WTC11 (cell line): ENCODE measurements around the gene IBA57. TPM values are rescaled to one million over a fixed set of nuclear protein-coding genes. Genes with fewer than 3 reads are reported as not detected.

ENCODE experiments used
- ATAC-seq: fragments of 200-7000 bp; cut with Tn5 transposase; 2 replicates; pipeline ENCODE4 v1.10.0; 2021; ENCODE audit warnings: mild to moderate bottlenecking, moderate library complexity
- CTCF ChIA-PET: fragments of 300-600 bp; sonication (Branson Sonifier 250); formaldehyde crosslinking; loops from one replicate; lab custom pipeline; 2021; ENCODE audit warnings: antibody characterized with exemption; lab: Charles Lee
- POLR2A ChIA-PET: fragments of 350-600 bp; sonication (Branson Sonifier 250); formaldehyde crosslinking; loops from one replicate; lab custom pipeline; 2021; ENCODE audit warnings: antibody characterized with exemption; lab: Charles Lee
- DNase-seq: peaks from one replicate; pipeline ENCODE4 v3.0.0; 2021; ENCODE audit warnings: low spot score
- H3K27ac Mint-ChIP-seq: 2 replicates; pipeline ENCODE4 v1.8.0; 2021; ENCODE audit warnings: mixed read lengths
- H3K27me3 Mint-ChIP-seq: 2 replicates; pipeline ENCODE4 v1.8.0; 2021; ENCODE audit warnings: low read depth, mild to moderate bottlenecking, moderate library complexity, mixed read lengths
- H3K36me3 Mint-ChIP-seq: 2 replicates; pipeline ENCODE4 v1.8.0; 2021; ENCODE audit warnings: mixed read lengths
- H3K4me1 Mint-ChIP-seq: 2 replicates; pipeline ENCODE4 v1.8.0; 2022; ENCODE audit warnings: mixed read lengths
- H3K4me3 Mint-ChIP-seq: 2 replicates; pipeline ENCODE4 v1.8.0; 2021; ENCODE audit warnings: mild to moderate bottlenecking, moderate library complexity, mixed read lengths
- H3K9me3 Mint-ChIP-seq: 2 replicates; pipeline ENCODE4 v1.8.0; 2021; ENCODE audit warnings: mixed read lengths
- CREB1 ChIP-seq: sonication (generic); formaldehyde crosslinking; IDR thresholded peaks from 2 replicates; pipeline ENCODE4 v1.8.0; 2023; ENCODE audit warnings: mild to moderate bottlenecking, missing genetic modification reagents
- CREM ChIP-seq: sonication (generic); formaldehyde crosslinking; IDR thresholded peaks from 2 replicates; pipeline ENCODE4 v1.8.1; 2022; ENCODE audit warnings: mild to moderate bottlenecking, missing genetic modification reagents, moderate library complexity
- FOXJ3 ChIP-seq: sonication (generic); formaldehyde crosslinking; IDR thresholded peaks from 2 replicates; pipeline ENCODE4 v1.9.0; 2021; ENCODE audit warnings: missing genetic modification reagents, mild to moderate bottlenecking, borderline replicate concordance
- JAZF1 ChIP-seq: fragments of 250-450 bp; sonication (Bioruptor Pico); IDR thresholded peaks from 2 replicates; pipeline ENCODE4 v1.9.0; 2021; ENCODE audit warnings: moderate library complexity, mild to moderate bottlenecking, inconsistent platforms
- KAT7 ChIP-seq: sonication (generic); formaldehyde crosslinking; IDR thresholded peaks from 2 replicates; pipeline ENCODE4 v1.8.1; 2023; ENCODE audit warnings: missing genetic modification reagents, mild to moderate bottlenecking, borderline replicate concordance
- MXD4 ChIP-seq: fragments of 250-450 bp; sonication (Bioruptor Pico); IDR thresholded peaks from 2 replicates; pipeline ENCODE4 v1.8.0; 2021; ENCODE audit warnings: mild to moderate bottlenecking, moderate library complexity, borderline replicate concordance
- MYBL2 ChIP-seq: sonication (generic); formaldehyde crosslinking; IDR thresholded peaks from 2 replicates; pipeline ENCODE4 v1.8.1; 2023; ENCODE audit warnings: mild to moderate bottlenecking, moderate library complexity, missing genetic modification reagents
- NFATC4 ChIP-seq: fragments of 250-450 bp; sonication (Bioruptor Pico); IDR thresholded peaks from 2 replicates; pipeline ENCODE4 v1.9.0; 2021; ENCODE audit warnings: mild to moderate bottlenecking
- SOX15 ChIP-seq: fragments of 250-450 bp; sonication (Bioruptor Pico); IDR thresholded peaks from 2 replicates; pipeline ENCODE4 v1.9.0; 2021; ENCODE audit warnings: mild to moderate bottlenecking
- TCF7 ChIP-seq: sonication (generic); formaldehyde crosslinking; IDR thresholded peaks from 2 replicates; pipeline ENCODE4 v1.8.0; 2022; ENCODE audit warnings: mild to moderate bottlenecking, low read depth, missing genetic modification reagents, moderate library complexity
- TEAD4 ChIP-seq: sonication (generic); formaldehyde crosslinking; IDR thresholded peaks from 2 replicates; pipeline ENCODE4 v1.8.0; 2022; ENCODE audit warnings: mild to moderate bottlenecking, missing genetic modification reagents
- TP53 ChIP-seq: sonication (generic); formaldehyde crosslinking; IDR thresholded peaks from 2 replicates; pipeline ENCODE4 v1.8.1; 2023; ENCODE audit warnings: mild to moderate bottlenecking, missing genetic modification reagents
- ZNF121 ChIP-seq: sonication (generic); formaldehyde crosslinking; IDR thresholded peaks from 2 replicates; pipeline ENCODE4 v1.8.0; 2023; ENCODE audit warnings: missing genetic modification reagents
- ZNF317 ChIP-seq: sonication (generic); formaldehyde crosslinking; IDR thresholded peaks from 2 replicates; pipeline ENCODE4 v1.8.1; 2023; ENCODE audit warnings: low read depth, mild to moderate bottlenecking, moderate library complexity, missing genetic modification reagents, borderline replicate concordance
- total RNA-seq: library from RNA; stranded (reverse); gene quantifications from 3 replicates; pipeline ENCODE4 v1.2.3, GENCODE V29; 2021
- TF ChIP-seq, protein P1 (sequence below): sonication (generic); formaldehyde crosslinking; IDR thresholded peaks from 2 replicates; pipeline ENCODE4 v1.8.0; 2023; ENCODE audit warnings: mild to moderate bottlenecking, missing genetic modification reagents
- TF ChIP-seq, protein P2 (sequence below): sonication (generic); formaldehyde crosslinking; IDR thresholded peaks from 2 replicates; pipeline ENCODE4 v1.8.1; 2023; ENCODE audit warnings: mild to moderate bottlenecking, moderate library complexity, missing genetic modification reagents
- TF ChIP-seq, protein P3 (sequence below): sonication (generic); formaldehyde crosslinking; IDR thresholded peaks from 2 replicates; pipeline ENCODE4 v1.8.1; 2022; ENCODE audit warnings: low read depth, mild to moderate bottlenecking, moderate library complexity, missing genetic modification reagents, borderline replicate concordance
- TF ChIP-seq, protein P4 (sequence below): sonication (generic); formaldehyde crosslinking; IDR thresholded peaks from 2 replicates; pipeline ENCODE4 v1.8.1; 2022; ENCODE audit warnings: missing genetic modification reagents, borderline replicate concordance
- TF ChIP-seq, protein P5 (sequence below): sonication (generic); formaldehyde crosslinking; IDR thresholded peaks from 2 replicates; pipeline ENCODE4 v1.8.1; 2022; ENCODE audit warnings: mild to moderate bottlenecking, missing genetic modification reagents, moderate library complexity, borderline replicate concordance
- TF ChIP-seq, protein P6 (sequence below): sonication (generic); formaldehyde crosslinking; IDR thresholded peaks from 2 replicates; pipeline ENCODE4 v1.8.0; 2022; ENCODE audit warnings: mild to moderate bottlenecking, missing genetic modification reagents
- TF ChIP-seq, protein P7 (sequence below): sonication (generic); formaldehyde crosslinking; IDR thresholded peaks from 2 replicates; pipeline ENCODE4 v1.8.0; 2022; ENCODE audit warnings: mild to moderate bottlenecking, missing genetic modification reagents
- TF ChIP-seq, protein P8 (sequence below): sonication (generic); formaldehyde crosslinking; IDR thresholded peaks from 2 replicates; pipeline ENCODE4 v1.8.0; 2022; ENCODE audit warnings: mild to moderate bottlenecking, missing genetic modification reagents

The IBA57 gene
- total RNA-seq, 1 experiment from 2014 or later, result 11.4 TPM

DNA sequence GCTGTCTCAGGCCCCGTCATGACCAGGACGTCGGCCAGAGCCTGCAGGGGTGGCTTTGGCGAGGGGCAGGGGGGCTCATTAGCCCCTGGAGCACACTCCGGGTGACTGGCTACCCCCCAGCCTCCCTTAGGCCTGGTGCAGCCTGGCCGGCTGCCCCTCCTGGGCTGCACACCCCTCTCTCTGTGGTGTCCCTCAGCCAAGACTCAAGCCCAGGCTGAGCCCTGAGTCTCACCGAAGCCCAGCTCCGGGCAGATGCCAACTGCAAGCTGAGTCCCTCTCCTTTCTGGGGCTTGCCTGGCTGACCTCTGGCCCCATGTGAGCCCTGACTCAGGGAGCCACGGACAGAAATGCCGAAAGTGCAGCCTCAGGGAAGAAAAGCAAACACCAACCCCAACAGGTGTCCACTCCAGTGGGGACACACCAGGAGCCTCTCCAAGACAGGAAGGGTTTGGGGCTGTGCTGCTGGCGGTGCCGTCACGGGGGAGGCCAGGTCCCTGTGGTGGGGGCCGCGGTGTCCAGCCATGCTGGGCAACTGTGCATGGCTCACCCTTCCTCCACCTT is 5.3 kb upstream of the IBA57 start (continued):
- TF ChIP-seq, protein P1, sequence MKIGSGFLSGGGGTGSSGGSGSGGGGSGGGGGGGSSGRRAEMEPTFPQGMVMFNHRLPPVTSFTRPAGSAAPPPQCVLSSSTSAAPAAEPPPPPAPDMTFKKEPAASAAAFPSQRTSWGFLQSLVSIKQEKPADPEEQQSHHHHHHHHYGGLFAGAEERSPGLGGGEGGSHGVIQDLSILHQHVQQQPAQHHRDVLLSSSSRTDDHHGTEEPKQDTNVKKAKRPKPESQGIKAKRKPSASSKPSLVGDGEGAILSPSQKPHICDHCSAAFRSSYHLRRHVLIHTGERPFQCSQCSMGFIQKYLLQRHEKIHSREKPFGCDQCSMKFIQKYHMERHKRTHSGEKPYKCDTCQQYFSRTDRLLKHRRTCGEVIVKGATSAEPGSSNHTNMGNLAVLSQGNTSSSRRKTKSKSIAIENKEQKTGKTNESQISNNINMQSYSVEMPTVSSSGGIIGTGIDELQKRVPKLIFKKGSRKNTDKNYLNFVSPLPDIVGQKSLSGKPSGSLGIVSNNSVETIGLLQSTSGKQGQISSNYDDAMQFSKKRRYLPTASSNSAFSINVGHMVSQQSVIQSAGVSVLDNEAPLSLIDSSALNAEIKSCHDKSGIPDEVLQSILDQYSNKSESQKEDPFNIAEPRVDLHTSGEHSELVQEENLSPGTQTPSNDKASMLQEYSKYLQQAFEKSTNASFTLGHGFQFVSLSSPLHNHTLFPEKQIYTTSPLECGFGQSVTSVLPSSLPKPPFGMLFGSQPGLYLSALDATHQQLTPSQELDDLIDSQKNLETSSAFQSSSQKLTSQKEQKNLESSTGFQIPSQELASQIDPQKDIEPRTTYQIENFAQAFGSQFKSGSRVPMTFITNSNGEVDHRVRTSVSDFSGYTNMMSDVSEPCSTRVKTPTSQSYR (CRISPR knock-in tag), result no peak
- no peak for TF ChIP-seq NFATC4 (CRISPR knock-in tag)

DNA sequence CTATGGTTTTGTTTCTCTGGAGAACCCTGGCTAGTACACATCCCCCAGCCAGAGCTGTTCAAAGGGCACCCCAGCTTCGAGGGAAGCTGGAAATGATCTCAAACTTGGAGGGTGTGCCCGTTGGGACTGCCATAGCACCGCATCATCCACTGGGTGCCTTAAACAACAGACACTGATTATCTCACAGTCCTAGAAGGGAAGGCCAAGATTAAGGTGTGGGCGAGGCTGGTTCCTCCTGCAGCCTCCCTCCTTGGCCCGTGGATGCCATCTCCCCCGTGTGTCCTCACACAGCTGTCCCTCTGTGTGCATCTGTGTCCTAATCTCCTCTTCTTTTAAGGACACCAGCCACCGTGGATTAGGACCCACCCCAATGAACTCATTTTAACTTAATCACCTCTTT is 4.2 kb upstream of the IBA57 start:
- peaks cover 8% of the 10 kb centered on the region; the same call in 1 of the 2 replicates for H3K4me1 Mint-ChIP-seq
- ATAC-seq (no peak), DNase-seq (no peak)
- ChIA-PET CTCF (no interaction called here), POLR2A (no interaction called here)
- no peak overlapping the region for H3K4me3 Mint-ChIP-seq
- no peak for TF ChIP-seq TP53 (CRISPR knock-in tag)
- no peak for TF ChIP-seq ZNF121 (CRISPR knock-in tag)
- no peak for TF ChIP-seq FOXJ3
- TF ChIP-seq, protein P2, sequence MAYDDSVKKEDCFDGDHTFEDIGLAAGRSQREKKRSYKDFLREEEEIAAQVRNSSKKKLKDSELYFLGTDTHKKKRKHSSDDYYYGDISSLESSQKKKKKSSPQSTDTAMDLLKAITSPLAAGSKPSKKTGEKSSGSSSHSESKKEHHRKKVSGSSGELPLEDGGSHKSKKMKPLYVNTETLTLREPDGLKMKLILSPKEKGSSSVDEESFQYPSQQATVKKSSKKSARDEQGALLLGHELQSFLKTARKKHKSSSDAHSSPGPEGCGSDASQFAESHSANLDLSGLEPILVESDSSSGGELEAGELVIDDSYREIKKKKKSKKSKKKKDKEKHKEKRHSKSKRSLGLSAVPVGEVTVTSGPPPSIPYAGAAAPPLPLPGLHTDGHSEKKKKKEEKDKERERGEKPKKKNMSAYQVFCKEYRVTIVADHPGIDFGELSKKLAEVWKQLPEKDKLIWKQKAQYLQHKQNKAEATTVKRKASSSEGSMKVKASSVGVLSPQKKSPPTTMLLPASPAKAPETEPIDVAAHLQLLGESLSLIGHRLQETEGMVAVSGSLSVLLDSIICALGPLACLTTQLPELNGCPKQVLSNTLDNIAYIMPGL (CRISPR knock-in tag), result no peak
- no peak for TF ChIP-seq SOX15 (CRISPR knock-in tag)
- TF ChIP-seq, protein P3, sequence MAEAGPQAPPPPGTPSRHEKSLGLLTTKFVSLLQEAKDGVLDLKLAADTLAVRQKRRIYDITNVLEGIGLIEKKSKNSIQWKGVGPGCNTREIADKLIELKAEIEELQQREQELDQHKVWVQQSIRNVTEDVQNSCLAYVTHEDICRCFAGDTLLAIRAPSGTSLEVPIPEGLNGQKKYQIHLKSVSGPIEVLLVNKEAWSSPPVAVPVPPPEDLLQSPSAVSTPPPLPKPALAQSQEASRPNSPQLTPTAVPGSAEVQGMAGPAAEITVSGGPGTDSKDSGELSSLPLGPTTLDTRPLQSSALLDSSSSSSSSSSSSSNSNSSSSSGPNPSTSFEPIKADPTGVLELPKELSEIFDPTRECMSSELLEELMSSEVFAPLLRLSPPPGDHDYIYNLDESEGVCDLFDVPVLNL (CRISPR knock-in tag), result no peak
- TF ChIP-seq, protein P4, sequence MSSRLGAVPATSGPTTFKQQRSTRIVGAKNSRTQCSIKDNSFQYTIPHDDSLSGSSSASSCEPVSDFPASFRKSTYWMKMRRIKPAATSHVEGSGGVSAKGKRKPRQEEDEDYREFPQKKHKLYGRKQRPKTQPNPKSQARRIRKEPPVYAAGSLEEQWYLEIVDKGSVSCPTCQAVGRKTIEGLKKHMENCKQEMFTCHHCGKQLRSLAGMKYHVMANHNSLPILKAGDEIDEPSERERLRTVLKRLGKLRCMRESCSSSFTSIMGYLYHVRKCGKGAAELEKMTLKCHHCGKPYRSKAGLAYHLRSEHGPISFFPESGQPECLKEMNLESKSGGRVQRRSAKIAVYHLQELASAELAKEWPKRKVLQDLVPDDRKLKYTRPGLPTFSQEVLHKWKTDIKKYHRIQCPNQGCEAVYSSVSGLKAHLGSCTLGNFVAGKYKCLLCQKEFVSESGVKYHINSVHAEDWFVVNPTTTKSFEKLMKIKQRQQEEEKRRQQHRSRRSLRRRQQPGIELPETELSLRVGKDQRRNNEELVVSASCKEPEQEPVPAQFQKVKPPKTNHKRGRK, result no peak
- TF ChIP-seq, protein P5, sequence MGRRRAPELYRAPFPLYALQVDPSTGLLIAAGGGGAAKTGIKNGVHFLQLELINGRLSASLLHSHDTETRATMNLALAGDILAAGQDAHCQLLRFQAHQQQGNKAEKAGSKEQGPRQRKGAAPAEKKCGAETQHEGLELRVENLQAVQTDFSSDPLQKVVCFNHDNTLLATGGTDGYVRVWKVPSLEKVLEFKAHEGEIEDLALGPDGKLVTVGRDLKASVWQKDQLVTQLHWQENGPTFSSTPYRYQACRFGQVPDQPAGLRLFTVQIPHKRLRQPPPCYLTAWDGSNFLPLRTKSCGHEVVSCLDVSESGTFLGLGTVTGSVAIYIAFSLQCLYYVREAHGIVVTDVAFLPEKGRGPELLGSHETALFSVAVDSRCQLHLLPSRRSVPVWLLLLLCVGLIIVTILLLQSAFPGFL (CRISPR knock-in tag), result no peak
- TF ChIP-seq CREM, result no peak
- TF ChIP-seq KAT7, result no peak
- TF ChIP-seq, protein P6, sequence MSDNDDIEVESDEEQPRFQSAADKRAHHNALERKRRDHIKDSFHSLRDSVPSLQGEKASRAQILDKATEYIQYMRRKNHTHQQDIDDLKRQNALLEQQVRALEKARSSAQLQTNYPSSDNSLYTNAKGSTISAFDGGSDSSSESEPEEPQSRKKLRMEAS, result no peak
- TF ChIP-seq, protein P7, sequence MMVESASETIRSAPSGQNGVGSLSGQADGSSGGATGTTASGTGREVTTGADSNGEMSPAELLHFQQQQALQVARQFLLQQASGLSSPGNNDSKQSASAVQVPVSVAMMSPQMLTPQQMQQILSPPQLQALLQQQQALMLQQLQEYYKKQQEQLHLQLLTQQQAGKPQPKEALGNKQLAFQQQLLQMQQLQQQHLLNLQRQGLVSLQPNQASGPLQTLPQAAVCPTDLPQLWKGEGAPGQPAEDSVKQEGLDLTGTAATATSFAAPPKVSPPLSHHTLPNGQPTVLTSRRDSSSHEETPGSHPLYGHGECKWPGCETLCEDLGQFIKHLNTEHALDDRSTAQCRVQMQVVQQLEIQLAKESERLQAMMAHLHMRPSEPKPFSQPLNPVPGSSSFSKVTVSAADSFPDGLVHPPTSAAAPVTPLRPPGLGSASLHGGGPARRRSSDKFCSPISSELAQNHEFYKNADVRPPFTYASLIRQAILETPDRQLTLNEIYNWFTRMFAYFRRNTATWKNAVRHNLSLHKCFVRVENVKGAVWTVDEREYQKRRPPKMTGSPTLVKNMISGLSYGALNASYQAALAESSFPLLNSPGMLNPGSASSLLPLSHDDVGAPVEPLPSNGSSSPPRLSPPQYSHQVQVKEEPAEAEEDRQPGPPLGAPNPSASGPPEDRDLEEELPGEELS, result no peak
- TF ChIP-seq TCF7 (CRISPR knock-in tag), result no peak
- no peak for TF ChIP-seq MXD4 (CRISPR knock-in tag)
- TF ChIP-seq MYBL2 (CRISPR knock-in tag), result no peak
- TF ChIP-seq CREB1 (CRISPR knock-in tag), result no peak
- TF ChIP-seq, protein P8, sequence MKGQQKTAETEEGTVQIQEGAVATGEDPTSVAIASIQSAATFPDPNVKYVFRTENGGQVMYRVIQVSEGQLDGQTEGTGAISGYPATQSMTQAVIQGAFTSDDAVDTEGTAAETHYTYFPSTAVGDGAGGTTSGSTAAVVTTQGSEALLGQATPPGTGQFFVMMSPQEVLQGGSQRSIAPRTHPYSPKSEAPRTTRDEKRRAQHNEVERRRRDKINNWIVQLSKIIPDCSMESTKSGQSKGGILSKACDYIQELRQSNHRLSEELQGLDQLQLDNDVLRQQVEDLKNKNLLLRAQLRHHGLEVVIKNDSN (CRISPR knock-in tag), result no peak
- no peak for TF ChIP-seq JAZF1 (CRISPR knock-in tag)
- TF ChIP-seq ZNF317 (CRISPR knock-in tag), result no peak
- TF ChIP-seq TEAD4, result no peak
- no peak overlapping the region for H3K27ac Mint-ChIP-seq
- H3K36me3 Mint-ChIP-seq, result no peaks in the 10 kb centered on the region
- H3K9me3 Mint-ChIP-seq, result no peaks in the 10 kb centered on the region
- H3K27me3 Mint-ChIP-seq, result peaks cover 22% of the 10 kb centered on the region
